Heart left ventricle (tissue), 16 donors: ENCODE measurements around the gene PAQR4. TPM values are rescaled to one million over a fixed set of nuclear protein-coding genes. Genes with fewer than 3 reads are reported as not detected.

Experiments used
- ATAC-seq, 4 donors: fragments of 200-7000 bp; cut with Tn5 transposase; one replicate each; pipeline ENCODE4 v1.9.1; 2020 to 2022; ENCODE audit warnings: moderate library complexity in 4 of 4, mild to moderate bottlenecking in 3 of 4, moderate number of reproducible peaks in 1 of 4
- DNase-seq, 5 donors: peaks; one replicate each; pipeline ENCODE4 v3.0.0-alpha.2; 2020
- H3K27ac ChIP-seq, 12 donors: fragments of 200-600 bp; sonication (generic) in 4 of 12; one replicate each; pipeline versions ENCODE4 v1.5.0 to v1.8.0; 2016 to 2022; ENCODE audit warnings: mild to moderate bottlenecking in 2 of 12
- H3K27me3 ChIP-seq, 9 donors: fragments of 200-600 bp; sonication (generic) in 2 of 9; one replicate each; pipeline versions ENCODE4 v1.5.1 to v1.8.0; 2016 to 2022; ENCODE audit warnings: mild to moderate bottlenecking in 3 of 9
- H3K36me3 ChIP-seq, 9 donors: fragments of 200-600 bp; sonication (generic) in 2 of 9; one replicate each; pipeline versions ENCODE4 v1.5.0 to v1.8.0; 2018 to 2022; ENCODE audit warnings: mild to moderate bottlenecking in 2 of 9
- H3K4me1 ChIP-seq, 12 donors: fragments of 200-600 bp; sonication (generic) in 4 of 12; one replicate each; pipeline versions ENCODE4 v1.5.0 to v1.8.0; 2016 to 2022; ENCODE audit warnings: mild to moderate bottlenecking in 3 of 12
- H3K4me3 ChIP-seq, 12 donors: fragments of 200-600 bp; sonication (generic) in 4 of 12; one replicate each; pipeline versions ENCODE4 v1.5.0 to v1.8.0; 2017 to 2022; ENCODE audit warnings: mild to moderate bottlenecking in 9 of 12, moderate library complexity in 4 of 12
- H3K9me3 ChIP-seq, 12 donors: fragments of 200-600 bp; sonication (generic) in 4 of 12; one replicate each; pipeline versions ENCODE4 v1.5.0 to v1.8.0; 2016 to 2022; ENCODE audit warnings: mild to moderate bottlenecking in 1 of 12
- POLR2A ChIP-seq, 2 donors: fragments of 450-650 bp; IDR thresholded peaks; one replicate each; pipeline ENCODE4 v1.6.1; 2017; ENCODE audit warnings: antibody characterized with exemption in 2 of 2, mild to moderate bottlenecking in 2 of 2, moderate library complexity in 2 of 2
- WGBS, 4 donors: extraction: QIAGEN DNeasy Blood & Tissue Kit in 2 of 4; methylation state at CpG; one replicate each; pipeline versions ENCODE4 v1.1.5 to v1.1.7; 2013 to 2018; 5-methylcytosine and 5-hydroxymethylcytosine counted together
- intact Hi-C, 10 donors: fragments of 100-400 bp; cut with DNase I; formaldehyde crosslinking; loops; one replicate each; pipeline versions ENCODE4 v1.11.1 to v1.14.2; 2022
- polyA plus RNA-seq, 2 donors: library from polyadenylated mRNA; stranded (reverse); fragments of 200-250 nt; gene quantifications; one replicate each; pipeline ENCODE4 v1.2.3, GENCODE V29; 2013
- total RNA-seq, 9 donors: library from RNA; depleted of rRNA in 2 of 9; stranded (reverse); fragments of >200 nt in 2 of 9; fragmentation: NEBNext Ultra II Directional in 3 of 9; extraction: Animal tissue kit (Norgen Biotek cat#: 25700) in 3 of 9; gene quantifications; one replicate each; pipeline versions ENCODE4 v1.1.0 to v1.2.4, GENCODE V29; 2016 to 2023
- TF ChIP-seq, protein P1 (sequence below), 12 donors: fragments of 200-600 bp; sonication (generic) in 4 of 12; IDR thresholded peaks; one replicate each; pipeline versions ENCODE4 v1.5.0 to v1.8.0; 2018 to 2022; ENCODE audit warnings: antibody characterized with exemption in 12 of 12, mild to moderate bottlenecking in 5 of 12
- donor health status: ischemic (EF 13 %, LVEDD 7.1; RV severe dilation, severe dysfunction).
- donor health status: healthy with polysubstance abuse.
- donor health status: DM: no; HTN: yes; CAD: no.
- donor health status: DM: no; HTN: no; CAD: no.
- donor health status: ischemic (EF 25% LVEDD 6.9; RV normal size, moderate dysfunction).
- donor health status: ischemic (EF 25% LVEDD 5.7; RV mildly dilated, moderate dysfunction).
- donor health status: healthy.
- donor health status: DM: yes; HTN: yes; CAD: no.
- donor health status: ischemic (EF 35%, LVEDD 5.7; RV mildly dilated, moderate dysfunction).
- donor health status: nonischemic (EF 11% LVEDD 7.7; RV severe dilation, severe dysfunction).
- donor health status: DM: yes; HTN: yes; CAD: no.
- donor health status: PGD.
- donor health status: ischemic (EF 29% LVEDD 5.4; RV normal size, mild dysfunction).
- donor health status: nonischemic (EF 23%, LVEDD 6.1; RV moderate dilation, normal function).

The PAQR4 gene
- total and polyA plus RNA-seq, 11 donors, result 6.9 to 16.3 (median 9.0) TPM

- intact Hi-C loops, result no loop called here
- DNase-seq (no peak), ATAC-seq (no peak)
- Histone ChIP-seq H3K4me1 (peaks cover 0 to 25% (median 0%) of the 10 kb centered on the region in 12 donors), H3K36me3 (peaks cover 0 to 2% (median 0%) of the 10 kb centered on the region in 9 donors), H3K4me3 (no peak overlapping the region), H3K27me3 (peaks cover 23 to 86% (median 57%) of the 10 kb centered on the region in 9 donors), H3K27ac (no peak overlapping the region), H3K9me3 (no peaks in the 10 kb centered on the region)
- WGBS, 4 donors, result 87 to 93% (median 91%) methylated on average over 8 of the region's 8 CpGs
- TF ChIP-seq, protein P1, sequence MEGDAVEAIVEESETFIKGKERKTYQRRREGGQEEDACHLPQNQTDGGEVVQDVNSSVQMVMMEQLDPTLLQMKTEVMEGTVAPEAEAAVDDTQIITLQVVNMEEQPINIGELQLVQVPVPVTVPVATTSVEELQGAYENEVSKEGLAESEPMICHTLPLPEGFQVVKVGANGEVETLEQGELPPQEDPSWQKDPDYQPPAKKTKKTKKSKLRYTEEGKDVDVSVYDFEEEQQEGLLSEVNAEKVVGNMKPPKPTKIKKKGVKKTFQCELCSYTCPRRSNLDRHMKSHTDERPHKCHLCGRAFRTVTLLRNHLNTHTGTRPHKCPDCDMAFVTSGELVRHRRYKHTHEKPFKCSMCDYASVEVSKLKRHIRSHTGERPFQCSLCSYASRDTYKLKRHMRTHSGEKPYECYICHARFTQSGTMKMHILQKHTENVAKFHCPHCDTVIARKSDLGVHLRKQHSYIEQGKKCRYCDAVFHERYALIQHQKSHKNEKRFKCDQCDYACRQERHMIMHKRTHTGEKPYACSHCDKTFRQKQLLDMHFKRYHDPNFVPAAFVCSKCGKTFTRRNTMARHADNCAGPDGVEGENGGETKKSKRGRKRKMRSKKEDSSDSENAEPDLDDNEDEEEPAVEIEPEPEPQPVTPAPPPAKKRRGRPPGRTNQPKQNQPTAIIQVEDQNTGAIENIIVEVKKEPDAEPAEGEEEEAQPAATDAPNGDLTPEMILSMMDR (IDR thresholded peaks at IDR 0.05), result no peak
- no peak for TF ChIP-seq POLR2A (IDR thresholded peaks at IDR 0.05)
Observed at GRCh38 chr16:3010510-3010909, 41.4 kb downstream of the PAQR4 start.

- H3K4me1 ChIP-seq, result peaks cover 0 to 16% (median 0%) of the 10 kb centered on the region in 12 donors
- TF ChIP-seq, protein P1 (IDR thresholded peaks at IDR 0.05), result no peak
- no peak for TF ChIP-seq POLR2A (IDR thresholded peaks at IDR 0.05)
- no peaks in the 10 kb centered on the region for H3K36me3 ChIP-seq
- 13 to 20% (median 15%) methylated on average over 18 to 19 of the region's 19 CpGs for WGBS, 4 donors
- intact Hi-C loops, result no loop called here
- H3K27me3 ChIP-seq, result peaks cover 20 to 74% (median 45%) of the 10 kb centered on the region in 9 donors
- H3K4me3 ChIP-seq, result no peak overlapping the region
- DNase-seq (no peak), ATAC-seq (no peak)
- no peaks in the 10 kb centered on the region for H3K9me3 ChIP-seq
- no peak overlapping the region for H3K27ac ChIP-seq
Observed at GRCh38 chr16:3012246-3012645, 43.1 kb downstream of the PAQR4 start.

- Histone ChIP-seq H3K36me3 (no peaks in the 10 kb centered on the region), H3K27ac (no peak within 1 kb of the TSS), H3K9me3 (no peaks in the 10 kb centered on the region), H3K4me1 (peaks cover 0 to 12% (median 2%) of the 10 kb centered on the region in 12 donors), H3K4me3 (no peak within 1 kb of the TSS), H3K27me3 (peaks cover 23 to 75% (median 43%) of the 10 kb centered on the region in 9 donors)
- 36 to 46% (median 42%) methylated on average over 22 to 27 of the region's 27 CpGs for WGBS, 4 donors
- DNase-seq, result no peak
- peak in 1 of 4 donors; percentile 19 for ATAC-seq
- intact Hi-C loops, result no loop called here
- TF ChIP-seq, protein P1 (IDR thresholded peaks at IDR 0.05), result no peak
- TF ChIP-seq POLR2A (IDR thresholded peaks at IDR 0.05), result no peak
Observed at GRCh38 chr16:3012828-3013420, 43.8 kb downstream of the PAQR4 start, which contains the start of gene CLDN9. Gene CLDN9 (plus strand): TSS chr16:3012923. CDS start chr16:3013363, 440 bp downstream.

GRCh38 chr16:3013491-3013951 is 44.4 kb downstream of the PAQR4 start:
- ATAC-seq, result no peak
- 43 to 58% (median 53%) methylated on average over 22 to 27 of the region's 27 CpGs; no CpG with 5 or more reads in 1 of the 4 donors for WGBS, 4 donors
- H3K36me3 ChIP-seq, result no peaks in the 10 kb centered on the region
- TF ChIP-seq POLR2A (IDR thresholded peaks at IDR 0.05), result no peak
- peaks cover 0 to 12% (median 4%) of the 10 kb centered on the region in 12 donors for H3K4me1 ChIP-seq
- DNase-seq, result no peak
- intact Hi-C loops, result no loop called here
- peaks cover 24 to 76% (median 41%) of the 10 kb centered on the region in 9 donors for H3K27me3 ChIP-seq
- H3K9me3 ChIP-seq, result no peaks in the 10 kb centered on the region
- H3K4me3 ChIP-seq, result no peak overlapping the region
- H3K27ac ChIP-seq, result no peak overlapping the region
